Skeletal muscle satellite cell (primary cell): ENCODE data around the gene PDPR. TPM values are rescaled to one million over a fixed set of nuclear protein-coding genes. Genes with fewer than 3 reads are reported as not detected.
"Not testable (repeated sequence)": the region's sequence is repeated elsewhere in the genome, so short reads cannot be mapped to it uniquely, and the experiment has no call there.

Source experiments
- H3K27me3 ChIP-seq: 2 replicates; pipeline ENCODE4 v1.7.0; 2013; ENCODE audit warnings: low read length; ENCODE audit not compliant: control insufficient read depth, insufficient read depth
- H3K36me3 ChIP-seq: 2 replicates; pipeline ENCODE4 v1.7.0; 2013; ENCODE audit warnings: mild to moderate bottlenecking, control low read depth, low read length; ENCODE audit not compliant: insufficient read depth
- H3K4me1 ChIP-seq: 2 replicates; pipeline ENCODE4 v1.7.0; 2013; ENCODE audit warnings: low read length; ENCODE audit not compliant: control insufficient read depth, insufficient read depth
- H3K4me2 ChIP-seq: 2 replicates; pipeline ENCODE4 v1.7.0; 2013; ENCODE audit warnings: mild to moderate bottlenecking, low read length
- H3K4me3 ChIP-seq: 2 replicates; pipeline ENCODE4 v1.7.0; 2013; ENCODE audit warnings: low read length
- H3K9ac ChIP-seq: 2 replicates; pipeline ENCODE4 v1.7.0; 2013; ENCODE audit warnings: mild to moderate bottlenecking, low read depth, low read length, moderate library complexity
- H3K9me3 ChIP-seq: replicated peaks from 2 replicates; pipeline ENCODE4 v1.7.0; 2013; ENCODE audit warnings: mild to moderate bottlenecking, control low read depth, low read length
- small RNA-seq: library from RNA; depleted of rRNA; stranded (forward); fragments of <200 nt; gene quantifications from one replicate; pipeline ENCODE3, GENCODE V24; 2012

Gene PDPR

GRCh38 chr16:70203508-70203907, 89.4 kb downstream of the PDPR start:
- not testable (repeated sequence) for H3K9ac ChIP-seq

GRCh38 chr16:70204010-70204409, 89.9 kb downstream of the PDPR start:
- H3K4me1 ChIP-seq, H3K9me3 ChIP-seq, H3K4me2 ChIP-seq, H3K36me3 ChIP-seq, H3K9ac ChIP-seq, H3K4me3 ChIP-seq, H3K27me3 ChIP-seq: not testable (repeated sequence)

More at GRCh38 chr16:70203508-70203907, 89.4 kb downstream of the PDPR start:
- H3K4me3 ChIP-seq, H3K9me3 ChIP-seq, H3K4me2 ChIP-seq, H3K27me3 ChIP-seq, H3K4me1 ChIP-seq, H3K36me3 ChIP-seq: not testable (repeated sequence)

- H3K27me3 ChIP-seq, H3K9me3 ChIP-seq, H3K4me2 ChIP-seq, H3K4me1 ChIP-seq, H3K9ac ChIP-seq, H3K4me3 ChIP-seq, H3K36me3 ChIP-seq: not testable (repeated sequence)
These were observed 90.7 kb downstream of the PDPR start for GRCh38 chr16:70204668-70205405.

DNA sequence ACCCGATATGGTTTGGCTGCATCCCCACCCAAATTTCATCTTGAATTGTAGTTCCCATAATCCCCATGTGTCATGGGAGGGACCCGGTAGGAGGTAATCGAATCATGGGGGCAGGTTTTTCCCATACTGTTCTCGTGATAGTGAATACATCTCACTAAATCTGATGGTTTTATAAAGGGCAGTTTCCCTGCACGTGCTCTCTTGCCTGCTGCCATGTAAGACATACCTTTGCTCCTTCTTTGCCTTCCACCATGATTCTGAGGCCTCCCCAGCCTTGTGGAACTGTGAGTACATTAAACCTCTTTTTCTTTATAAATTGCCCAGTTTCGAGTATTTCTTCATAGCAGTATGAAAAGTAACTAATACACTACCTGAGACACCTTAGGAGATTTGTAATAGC, 92.2 kb downstream of the PDPR start:
- H3K9ac ChIP-seq, H3K27me3 ChIP-seq, H3K4me1 ChIP-seq, H3K4me3 ChIP-seq, H3K36me3 ChIP-seq, H3K4me2 ChIP-seq, H3K9me3 ChIP-seq: not testable (repeated sequence)

Small RNA genes lying within 50 kb of the gene (small RNA-seq; reads per million reads assigned to genes)
- gene AC009060.2, result not detected
